DMS153 (cell line): Measurements from ENCODE around the gene UQCRHL.

Experiments used
- DNase-seq: peaks from one replicate; lab custom pipeline; 2025; lab: John Stamatoyannopoulos, UW

Gene UQCRHL

DNA sequence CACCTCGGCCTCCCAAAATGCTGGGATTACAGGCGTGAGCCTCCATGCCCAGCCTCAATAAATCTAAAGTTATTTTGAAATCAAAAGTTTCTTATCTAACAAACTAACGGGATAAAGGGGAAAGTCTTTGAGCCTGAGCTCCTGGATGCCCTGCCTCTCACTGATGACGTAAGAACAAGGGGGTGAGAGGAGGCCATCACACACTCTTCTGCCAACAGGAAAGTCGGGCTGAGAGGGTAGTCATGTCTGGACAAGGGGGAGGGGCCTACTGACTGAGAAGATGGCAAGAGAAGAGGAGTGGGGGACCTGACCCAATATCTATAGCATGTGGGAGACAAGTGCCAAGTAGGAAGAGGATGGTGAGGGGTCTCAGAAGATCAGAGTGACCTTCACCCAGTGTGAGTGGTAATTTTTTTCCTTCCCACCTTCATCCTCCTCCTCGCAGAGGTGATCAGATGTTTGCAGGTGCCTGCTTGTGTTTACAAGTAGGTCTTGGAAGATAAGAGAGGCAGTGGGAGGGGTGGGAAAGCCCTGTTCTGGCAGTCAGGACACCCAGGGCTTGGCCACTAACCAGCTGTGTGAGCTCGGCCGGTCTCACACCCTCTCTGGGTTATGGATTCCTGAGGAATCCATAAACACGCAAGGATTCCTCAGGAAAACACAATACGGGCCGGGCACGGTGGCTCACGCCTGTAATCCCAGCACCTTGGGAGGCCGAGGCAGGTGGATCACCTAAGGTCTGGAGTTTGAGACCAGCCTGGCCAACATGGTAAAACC is 9.6 kb downstream of the UQCRHL start:
- DNase-seq, result no peak

DNA sequence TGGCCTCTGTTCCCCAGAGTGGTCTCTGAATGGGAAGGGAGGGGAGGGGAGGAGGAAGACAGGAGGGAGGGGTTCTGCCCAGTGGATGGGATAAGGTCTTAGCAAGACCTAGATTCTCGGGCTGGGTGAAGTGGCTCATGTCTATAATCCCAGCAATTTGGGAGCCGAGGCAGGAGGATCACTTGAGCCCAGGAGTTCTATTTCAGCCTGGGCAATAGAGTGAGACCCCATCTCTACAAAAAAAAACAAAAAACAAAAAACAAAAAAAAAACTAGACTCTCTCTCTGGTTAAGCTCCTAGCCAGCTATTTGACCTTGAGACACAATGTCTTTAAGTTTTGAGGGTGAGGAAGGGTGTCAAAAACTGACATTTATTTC is 11.4 kb downstream of the UQCRHL start:
- DNase-seq, result no peak

DNA sequence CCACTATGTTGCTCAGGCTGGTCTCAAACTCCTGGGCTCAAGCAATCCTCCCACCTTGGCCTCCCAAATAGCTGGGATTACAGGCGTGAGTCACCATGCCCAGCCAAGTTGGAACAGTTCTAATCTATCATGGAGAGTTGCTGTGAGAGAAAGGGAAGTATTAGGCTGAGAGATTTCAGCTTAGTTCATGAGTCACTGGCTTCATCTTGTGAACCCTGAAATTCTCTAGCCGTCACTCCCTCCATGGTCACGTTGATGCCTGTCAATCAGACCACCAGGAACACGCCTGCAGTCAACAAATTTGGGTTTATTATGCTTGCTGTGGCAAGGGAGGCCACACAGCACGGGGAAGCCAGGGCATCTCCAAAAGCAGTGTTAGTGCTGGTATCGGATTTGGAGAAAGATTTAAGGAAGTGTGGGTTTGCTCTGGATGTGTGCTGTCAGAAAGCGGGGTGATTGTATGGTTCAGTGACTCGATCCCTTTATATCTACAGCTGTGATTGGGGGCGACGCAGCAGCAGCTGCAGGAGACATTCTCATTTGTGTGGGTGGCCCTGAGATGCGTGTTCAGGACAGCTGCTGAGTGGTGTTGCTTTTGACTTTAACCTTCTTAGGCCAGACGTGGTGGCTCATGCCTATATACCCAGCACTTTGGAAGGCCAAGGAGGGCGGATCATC is 18.7 kb downstream of the UQCRHL start:
- no peak for DNase-seq

DNA sequence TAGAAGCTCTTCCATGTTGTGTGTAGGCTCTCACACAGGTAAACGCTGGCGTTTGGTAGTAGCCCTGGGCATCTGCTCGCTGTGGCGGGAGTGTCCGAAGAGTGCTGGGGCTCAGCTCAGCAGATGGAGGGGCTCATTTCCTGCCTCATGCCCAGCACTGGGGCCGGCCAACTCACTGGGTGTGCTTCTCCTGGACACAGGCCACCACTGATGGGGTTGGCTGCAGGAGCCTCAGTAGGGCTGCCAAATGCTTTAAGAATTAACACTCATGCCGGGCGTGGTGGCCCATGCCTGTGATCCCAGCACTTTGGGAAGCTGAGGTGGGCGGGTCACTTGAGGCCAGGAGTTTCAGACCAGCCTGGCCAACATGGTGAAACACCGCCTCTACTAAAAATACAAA is 20.9 kb downstream of the UQCRHL start:
- DNase-seq, result no peak

- DNase-seq, result no peak
Observed at GRCh38 chr1:15785683-15786082, 21.8 kb downstream of the UQCRHL start.

GRCh38 chr1:15777909-15778707 is 29.3 kb downstream of the UQCRHL start:
- no peak for DNase-seq

DNA sequence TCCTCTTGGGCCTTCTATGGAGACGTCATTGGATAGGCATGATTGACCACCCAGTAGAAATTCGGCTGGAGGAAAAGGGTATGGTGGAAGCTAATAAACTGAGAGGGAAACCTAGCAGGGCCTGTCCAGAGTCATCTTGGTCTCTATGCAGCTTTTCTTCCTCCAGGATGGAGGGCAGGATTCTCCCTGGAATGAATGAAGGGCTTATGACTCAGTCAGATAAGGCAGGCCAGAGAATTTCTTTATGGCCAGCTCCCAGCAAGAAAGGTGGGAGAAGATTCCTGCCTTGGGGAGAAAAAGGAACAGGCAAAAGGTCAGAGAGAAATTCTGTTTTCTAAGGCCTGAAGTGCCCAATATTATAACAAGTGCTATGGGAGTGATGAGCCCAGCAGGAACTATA is 31.7 kb downstream of the UQCRHL start:
- DNase-seq, result no peak

DNA sequence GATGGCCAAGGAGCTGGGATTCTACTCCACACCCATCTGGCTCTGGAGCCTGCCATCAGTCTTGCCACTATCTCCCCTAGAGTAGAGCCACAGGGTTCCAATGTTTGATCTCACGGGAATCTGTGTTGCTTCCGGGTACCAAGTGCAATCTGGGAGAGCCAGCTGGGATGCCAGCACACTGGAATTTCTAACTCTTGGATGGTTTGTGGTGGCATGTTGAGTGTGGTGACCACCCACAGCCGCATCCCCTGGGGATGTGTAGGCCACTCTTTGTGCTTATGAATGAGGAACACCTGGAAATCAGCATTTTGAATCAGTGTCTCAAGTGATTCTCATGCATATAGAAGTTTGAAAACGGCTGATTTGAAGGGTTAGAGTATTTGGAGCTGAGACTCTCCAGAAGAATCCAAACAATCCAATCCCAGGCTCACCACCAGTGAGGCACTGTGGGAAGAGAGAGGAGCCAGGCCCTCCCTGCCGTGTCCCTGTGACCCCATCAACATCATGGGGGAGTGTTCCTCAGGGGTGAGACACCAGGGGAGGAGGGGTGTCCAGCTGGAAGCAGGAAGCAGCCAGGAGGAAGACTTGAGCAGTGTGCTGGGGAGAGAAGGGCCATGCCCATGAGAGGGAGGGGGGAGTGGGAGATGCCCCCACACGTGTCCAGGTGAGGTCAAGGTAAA is 35.5 kb downstream of the UQCRHL start:
- no peak for DNase-seq

GRCh38 chr1:15770313-15770962 is 37.0 kb downstream of the UQCRHL start:
- no peak for DNase-seq

- no peak for DNase-seq
Observed at GRCh38 chr1:15768388-15768787, 39.1 kb downstream of the UQCRHL start.

DNA sequence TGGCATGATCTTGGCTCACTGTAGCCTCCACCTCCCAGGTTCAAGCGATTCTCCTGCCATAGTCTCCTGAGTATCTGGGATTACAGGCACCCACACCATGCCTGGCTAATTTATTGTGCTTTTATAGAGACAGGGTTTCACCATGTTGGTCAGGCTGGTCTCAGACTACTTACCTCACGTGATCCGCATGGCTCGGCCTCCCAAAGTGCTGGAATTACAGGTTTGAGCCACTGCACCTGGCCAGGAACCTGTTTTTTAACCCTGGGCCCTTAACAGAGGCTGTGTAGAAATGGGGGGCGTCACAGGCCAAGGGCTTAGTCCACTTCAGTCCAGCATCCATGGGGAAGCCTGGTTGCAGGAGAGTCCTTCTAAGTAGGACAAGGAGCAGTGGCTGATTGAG is 39.5 kb downstream of the UQCRHL start:
- no peak for DNase-seq

DNA sequence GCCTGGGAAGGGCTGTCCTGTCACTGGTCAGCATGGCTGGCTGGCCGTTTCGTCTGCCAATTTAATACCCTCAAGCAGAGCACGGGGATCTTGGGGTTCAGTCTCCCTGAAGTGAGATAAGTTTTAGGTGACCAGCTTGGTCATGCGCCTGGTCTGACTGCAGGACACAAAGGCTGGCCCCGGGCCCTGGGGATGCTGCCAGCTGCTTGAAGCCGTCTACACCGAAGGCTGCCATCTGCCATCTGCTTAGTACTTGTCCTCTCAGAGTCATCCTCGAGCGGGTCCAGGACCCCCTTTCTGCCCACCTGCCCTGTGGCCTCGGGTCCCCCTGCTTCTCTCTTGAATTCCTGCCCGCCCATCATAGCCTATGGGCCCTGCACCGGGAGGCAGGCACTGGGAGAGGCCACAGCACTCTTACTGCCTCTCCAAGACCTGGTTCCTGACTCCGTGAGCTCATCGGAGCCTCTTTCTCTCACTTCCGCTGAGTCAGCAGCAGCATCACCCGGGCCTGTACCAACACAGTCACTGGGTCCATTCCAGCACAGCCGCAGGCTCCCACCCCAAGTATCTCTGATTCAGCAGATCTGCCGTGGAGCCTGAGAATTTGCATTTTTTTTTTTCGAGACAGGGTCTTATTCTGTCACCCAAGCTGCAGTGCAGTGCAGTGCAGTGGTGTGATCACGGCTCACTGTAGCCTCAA is 41.8 kb downstream of the UQCRHL start:
- DNase-seq, result no peak

DNA sequence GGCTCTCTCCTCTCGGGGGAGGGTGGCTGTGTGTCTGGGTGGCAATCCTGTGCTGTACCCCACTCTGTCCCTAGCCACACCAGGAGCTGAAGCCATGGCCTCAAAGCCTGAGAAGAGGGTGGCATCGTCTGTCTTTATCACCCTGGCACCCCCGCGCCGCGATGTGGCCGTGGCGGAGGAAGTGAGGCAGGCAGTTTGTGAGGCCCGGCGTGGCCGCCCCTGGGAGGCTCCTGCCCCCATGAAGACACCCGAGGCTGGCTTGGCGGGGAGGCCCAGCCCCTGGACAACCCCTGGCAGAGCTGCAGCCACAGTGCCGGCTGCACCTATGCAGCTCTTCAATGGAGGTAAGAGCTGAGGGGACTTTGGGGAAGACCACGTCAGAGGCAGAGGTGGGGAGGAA is 42.6 kb downstream of the UQCRHL start:
- no peak for DNase-seq

- DNase-seq, result no peak
Observed at GRCh38 chr1:15764269-15764764, 43.1 kb downstream of the UQCRHL start.

- no peak for DNase-seq
Observed at GRCh38 chr1:15762546-15762945, 44.9 kb downstream of the UQCRHL start.

DNA sequence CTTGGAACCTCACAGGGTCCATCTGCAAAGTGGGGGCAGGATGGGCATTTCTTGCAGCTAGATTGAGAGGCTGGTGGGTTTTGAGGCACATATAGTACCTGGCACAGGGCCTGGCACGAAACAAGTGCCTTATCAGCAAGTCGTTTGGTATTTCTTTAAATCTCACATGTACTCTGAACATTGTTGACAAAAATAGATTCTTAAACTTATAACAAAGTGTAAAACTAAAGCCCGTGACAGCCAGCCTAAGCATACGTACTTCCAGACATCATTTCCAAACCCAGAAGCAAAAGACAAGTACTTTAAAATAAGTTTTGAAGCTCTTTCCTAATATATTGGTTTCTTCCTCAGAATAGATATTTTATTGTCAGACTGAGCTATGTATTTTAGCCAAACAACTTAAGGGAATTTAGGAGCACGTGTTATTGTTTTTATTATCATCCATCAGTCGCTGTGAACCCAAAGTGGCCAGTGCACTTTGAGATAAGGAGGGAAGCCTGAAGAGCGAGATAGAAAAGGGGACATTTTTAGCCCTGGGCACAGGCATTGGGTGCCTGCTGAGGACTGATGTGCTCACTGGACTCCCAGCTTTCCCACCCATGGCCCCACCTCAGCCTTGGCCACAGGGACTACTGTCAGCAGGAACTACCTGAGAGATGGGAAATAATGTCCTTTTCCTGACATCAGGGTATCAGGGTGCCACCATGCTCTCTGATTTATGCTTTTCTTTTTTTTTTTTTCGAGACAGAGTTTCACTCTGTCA is 45.9 kb downstream of the UQCRHL start:
- no peak for DNase-seq

DNA sequence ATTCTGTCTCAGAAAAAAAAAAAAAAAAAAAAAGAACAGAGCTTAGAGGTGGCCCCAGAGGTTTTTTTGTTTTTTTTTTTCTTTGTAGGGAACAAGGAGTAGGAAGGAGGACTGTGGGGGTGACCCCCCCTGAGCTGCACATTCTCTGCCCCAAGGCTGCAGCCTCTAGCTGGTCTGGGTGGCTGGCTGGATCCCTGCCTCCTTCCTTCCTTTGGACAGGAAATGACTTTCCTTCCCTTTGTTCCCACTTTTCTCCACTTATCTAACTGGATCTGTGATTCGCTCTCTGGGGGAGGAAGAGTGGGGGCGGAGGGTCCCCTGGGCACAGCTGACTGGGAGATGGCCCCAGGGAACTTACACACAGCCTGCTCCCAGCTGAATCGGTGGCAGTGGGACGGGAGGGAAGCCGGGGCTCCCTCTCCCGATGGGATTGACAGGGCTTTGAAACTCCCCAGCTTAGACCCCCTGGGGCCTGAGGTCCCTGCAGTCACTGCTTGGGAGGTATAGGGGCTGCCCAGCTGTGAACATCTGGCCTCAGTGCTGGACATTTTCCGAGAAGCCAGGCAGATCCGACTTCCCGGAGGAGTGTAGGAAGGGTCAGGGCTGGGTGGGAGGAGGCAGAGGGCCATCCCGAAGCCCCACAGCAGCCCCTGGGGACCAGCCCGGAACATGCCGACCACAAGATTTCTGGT is 46.8 kb downstream of the UQCRHL start:
- DNase-seq, result no peak

GRCh38 chr1:15758953-15759661 is 48.3 kb downstream of the UQCRHL start:
- no peak for DNase-seq

DNA sequence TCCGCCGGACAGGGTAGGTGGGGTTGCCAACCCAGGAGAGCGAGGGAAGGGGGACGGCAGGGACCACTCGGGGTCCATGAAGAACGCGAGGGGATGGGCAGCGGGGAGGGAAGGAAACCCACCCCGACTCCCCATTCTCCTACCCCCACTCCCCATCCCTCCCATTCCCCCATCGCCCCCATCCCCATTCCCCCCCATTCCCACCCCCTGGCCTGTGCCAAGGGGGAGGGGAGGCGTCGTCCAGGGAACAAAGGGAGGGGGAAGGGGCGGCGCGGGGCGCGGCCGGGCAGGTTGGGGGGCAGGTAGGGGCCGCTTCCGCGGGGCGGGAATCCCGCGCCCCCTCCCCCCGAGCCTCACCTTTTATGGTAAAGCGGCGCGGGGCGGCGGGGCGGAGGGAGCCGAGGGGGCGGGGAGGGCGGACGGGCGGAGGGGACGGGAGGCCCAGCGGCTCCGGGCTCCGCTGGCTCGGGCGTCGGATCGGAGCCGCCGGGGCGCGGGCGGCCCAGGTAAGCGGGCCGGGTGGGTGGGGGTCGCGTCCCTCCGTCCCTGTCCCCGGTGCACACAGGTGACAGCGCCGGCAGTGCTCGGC is 49.0 kb downstream of the UQCRHL start, which contains the start of gene FBLIM1:
Gene FBLIM1 (plus strand): TSS at position 453 of the 589 bp plus-strand sequence. CDS start 6,189 bp downstream, outside the sequence.
- no peak for DNase-seq
